Type B pancreatic cell (in vitro differentiated cells): Measurements from ENCODE around the gene TRIO. TPM values are rescaled to one million over a fixed set of nuclear protein-coding genes. Genes with fewer than 3 reads are reported as not detected.

Experiments used
- DNase-seq: peaks from one replicate; pipeline ENCODE4 v3.0.0; 2021; ENCODE audit warnings: mixed read lengths; ENCODE audit not compliant: unreplicated experiment; ENCODE audit errors: extremely low spot score
- H3K27ac Mint-ChIP-seq: 2 replicates; pipeline ENCODE4 v1.8.0; 2021; ENCODE audit warnings: mild to moderate bottlenecking, mixed read lengths
- H3K27me3 Mint-ChIP-seq: 2 replicates; pipeline ENCODE4 v1.8.0; 2021; ENCODE audit warnings: mixed read lengths
- H3K36me3 Mint-ChIP-seq: 2 replicates; pipeline ENCODE4 v1.8.0; 2021; ENCODE audit warnings: mixed read lengths
- H3K4me1 Mint-ChIP-seq: one replicate; pipeline ENCODE4 v1.8.0; 2021; ENCODE audit warnings: mixed read lengths; ENCODE audit not compliant: unreplicated experiment
- H3K4me3 Mint-ChIP-seq: 2 replicates; pipeline ENCODE4 v1.8.0; 2021; ENCODE audit warnings: mild to moderate bottlenecking, mixed read lengths
- H3K9me3 Mint-ChIP-seq: 2 replicates; pipeline ENCODE4 v1.8.0; 2021; ENCODE audit warnings: mixed read lengths
- CTCF ChIP-seq: fragments of 200-600 bp; sonication (generic); conservative IDR thresholded peaks from 2 replicates; pipeline ENCODE4 v1.5.0; 2021; ENCODE audit warnings: antibody characterized with exemption, mild to moderate bottlenecking
- total RNA-seq: library from RNA; stranded (reverse); gene quantifications from 2 replicates; pipeline ENCODE4 v1.2.1, GENCODE V29; 2021; ENCODE audit warnings: low replicate concordance

TRIO gene
- total RNA-seq, 1 donor from 2014 or later, result 145 TPM

GRCh38 chr5:14241141-14241540, 98.0 kb downstream of the TRIO start:
- H3K4me3 Mint-ChIP-seq, result no peak overlapping the region
- no peak overlapping the region for H3K27ac Mint-ChIP-seq
- no peaks in the 10 kb centered on the region for H3K36me3 Mint-ChIP-seq
- TF ChIP-seq CTCF, result no peak
- no peak for DNase-seq
- H3K9me3 Mint-ChIP-seq, result no peaks in the 10 kb centered on the region
- peaks cover 57% of the 10 kb centered on the region for H3K4me1 Mint-ChIP-seq
- H3K27me3 Mint-ChIP-seq, result no peaks in the 10 kb centered on the region

GRCh38 chr5:14242447-14242846, 99.3 kb downstream of the TRIO start:
- H3K27me3 Mint-ChIP-seq, result no peaks in the 10 kb centered on the region
- no peak for DNase-seq
- no peak for TF ChIP-seq CTCF
- peaks cover 58% of the 10 kb centered on the region for H3K4me1 Mint-ChIP-seq
- H3K36me3 Mint-ChIP-seq, result no peaks in the 10 kb centered on the region
- no peak overlapping the region for H3K4me3 Mint-ChIP-seq
- H3K9me3 Mint-ChIP-seq, result no peaks in the 10 kb centered on the region
- H3K27ac Mint-ChIP-seq, result no peak overlapping the region

GRCh38 chr5:14242871-14243383, 99.8 kb downstream of the TRIO start:
- Mint-ChIP-seq H3K27me3 (no peaks in the 10 kb centered on the region), H3K36me3 (no peaks in the 10 kb centered on the region), H3K4me3 (no peak overlapping the region), H3K4me1 (peaks cover 55% of the 10 kb centered on the region), H3K27ac (no peak overlapping the region), H3K9me3 (no peaks in the 10 kb centered on the region)
- no peak for TF ChIP-seq CTCF
- no peak for DNase-seq

GRCh38 chr5:14243766-14244165, 100.6 kb downstream of the TRIO start:
- Mint-ChIP-seq H3K36me3 (no peaks in the 10 kb centered on the region), H3K9me3 (no peaks in the 10 kb centered on the region), H3K27ac (no peak overlapping the region), H3K4me3 (no peak overlapping the region), H3K4me1 (peaks cover 50% of the 10 kb centered on the region), H3K27me3 (no peaks in the 10 kb centered on the region)
- no peak for DNase-seq
- no peak for TF ChIP-seq CTCF

- Mint-ChIP-seq H3K4me3 (no peak overlapping the region), H3K27ac (no peak overlapping the region), H3K9me3 (no peaks in the 10 kb centered on the region), H3K4me1 (peaks cover 50% of the 10 kb centered on the region), H3K27me3 (no peaks in the 10 kb centered on the region), H3K36me3 (no peaks in the 10 kb centered on the region)
- no peak for DNase-seq
- no peak for TF ChIP-seq CTCF
Measured at GRCh38 chr5:14244721-14245120, 101.6 kb downstream of the TRIO start.
